Measurements from ENCODE around the gene VPS45.
"Not testable (repeated sequence)": the region's sequence is repeated elsewhere in the genome, so short reads cannot be mapped to it uniquely, and the experiment has no call there.

The VPS45 gene, protein sequence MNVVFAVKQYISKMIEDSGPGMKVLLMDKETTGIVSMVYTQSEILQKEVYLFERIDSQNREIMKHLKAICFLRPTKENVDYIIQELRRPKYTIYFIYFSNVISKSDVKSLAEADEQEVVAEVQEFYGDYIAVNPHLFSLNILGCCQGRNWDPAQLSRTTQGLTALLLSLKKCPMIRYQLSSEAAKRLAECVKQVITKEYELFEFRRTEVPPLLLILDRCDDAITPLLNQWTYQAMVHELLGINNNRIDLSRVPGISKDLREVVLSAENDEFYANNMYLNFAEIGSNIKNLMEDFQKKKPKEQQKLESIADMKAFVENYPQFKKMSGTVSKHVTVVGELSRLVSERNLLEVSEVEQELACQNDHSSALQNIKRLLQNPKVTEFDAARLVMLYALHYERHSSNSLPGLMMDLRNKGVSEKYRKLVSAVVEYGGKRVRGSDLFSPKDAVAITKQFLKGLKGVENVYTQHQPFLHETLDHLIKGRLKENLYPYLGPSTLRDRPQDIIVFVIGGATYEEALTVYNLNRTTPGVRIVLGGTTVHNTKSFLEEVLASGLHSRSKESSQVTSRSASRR

DNA sequence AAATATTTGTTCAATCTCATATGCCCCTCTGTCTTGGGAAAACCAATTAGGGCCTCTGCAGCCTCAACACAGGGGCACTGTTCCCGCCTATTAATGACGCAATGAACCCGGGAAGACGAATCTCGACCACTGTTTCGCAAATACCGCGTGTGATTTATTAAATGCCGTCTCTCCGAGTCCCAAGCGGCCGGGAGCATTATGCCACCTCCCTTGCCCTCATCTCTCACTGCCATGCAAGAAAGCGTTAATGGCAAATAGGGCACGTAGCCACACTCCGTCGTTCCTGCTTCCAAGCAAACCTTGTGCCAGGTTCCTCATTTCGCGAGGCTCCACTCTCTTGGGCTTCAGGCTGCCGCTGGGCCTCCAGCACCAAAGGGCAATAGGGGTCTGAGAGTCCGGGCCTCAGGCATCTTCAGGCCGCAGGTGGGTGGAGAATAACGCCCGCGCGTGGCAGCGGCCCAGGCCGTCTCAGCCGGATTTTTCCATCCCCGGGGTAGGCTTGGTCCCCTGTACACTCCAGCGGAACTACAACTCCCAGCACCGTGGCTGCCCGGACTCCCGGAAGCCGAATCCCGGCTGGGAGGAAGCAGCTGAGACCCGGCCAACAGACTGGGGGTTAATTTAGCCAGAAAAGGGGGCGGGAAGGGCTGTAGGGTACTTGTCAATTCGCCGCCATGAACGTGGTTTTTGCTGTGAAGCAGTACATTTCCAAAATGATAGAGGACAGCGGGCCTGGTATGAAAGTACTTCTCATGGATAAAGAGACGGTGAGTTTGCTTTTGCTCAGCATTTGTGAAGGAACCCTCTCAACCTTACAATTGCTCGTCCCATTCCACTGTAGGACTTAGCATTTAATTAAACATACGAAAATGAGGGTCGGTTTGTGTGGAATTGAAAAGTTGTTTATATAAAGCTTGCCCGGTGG is at the start of gene VPS45:
TSS of gene VPS45 (plus strand) at position 593 of the 925 bp plus-strand sequence. CDS start at position 675, 82 bp downstream.
- DNase-seq (ENCODE audit: low read depth, low spot score): peak; percentile 64

DNA sequence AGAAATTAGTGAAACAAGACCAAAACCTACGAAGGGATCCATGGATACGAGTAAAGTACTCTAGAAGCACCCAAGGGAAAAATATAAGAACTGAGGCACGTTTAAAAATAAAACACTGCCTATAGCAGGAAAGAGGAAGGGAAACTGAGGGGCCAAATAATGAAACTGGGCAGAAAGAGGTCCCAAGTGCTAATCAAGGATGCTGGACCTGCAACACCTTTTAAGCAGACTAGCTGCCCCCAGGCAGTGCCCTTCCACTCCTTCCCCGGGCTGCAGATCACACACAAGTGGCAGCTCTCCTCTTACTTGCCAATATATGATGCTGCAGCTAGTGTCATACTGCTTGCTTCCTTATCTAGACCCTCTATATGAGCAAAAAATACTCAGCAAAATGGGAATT is 49.4 kb upstream of the VPS45 start:
- DNase-seq (ENCODE audit: low read depth, low spot score): no peak

DNA sequence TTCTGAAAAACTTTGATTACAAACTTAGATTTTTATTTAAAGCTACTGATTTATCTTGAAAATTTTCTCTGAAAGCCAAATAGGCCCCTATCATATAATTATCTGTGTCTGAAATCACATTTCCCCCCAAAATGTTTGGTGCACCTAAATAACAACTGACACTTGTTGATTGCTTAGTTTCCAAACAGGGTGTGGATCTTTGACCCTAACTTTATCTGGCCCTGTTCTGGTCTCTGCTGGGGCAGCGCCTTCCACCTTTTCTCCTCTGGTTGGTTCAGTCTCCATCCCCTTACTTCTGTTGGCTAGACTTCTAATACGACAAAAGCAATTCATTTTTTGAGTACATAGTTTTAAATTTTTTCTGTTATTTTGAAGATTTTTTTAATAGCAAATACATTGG is 46.9 kb upstream of the VPS45 start:
- DNase-seq (ENCODE audit: low read depth, low spot score): no peak

DNA sequence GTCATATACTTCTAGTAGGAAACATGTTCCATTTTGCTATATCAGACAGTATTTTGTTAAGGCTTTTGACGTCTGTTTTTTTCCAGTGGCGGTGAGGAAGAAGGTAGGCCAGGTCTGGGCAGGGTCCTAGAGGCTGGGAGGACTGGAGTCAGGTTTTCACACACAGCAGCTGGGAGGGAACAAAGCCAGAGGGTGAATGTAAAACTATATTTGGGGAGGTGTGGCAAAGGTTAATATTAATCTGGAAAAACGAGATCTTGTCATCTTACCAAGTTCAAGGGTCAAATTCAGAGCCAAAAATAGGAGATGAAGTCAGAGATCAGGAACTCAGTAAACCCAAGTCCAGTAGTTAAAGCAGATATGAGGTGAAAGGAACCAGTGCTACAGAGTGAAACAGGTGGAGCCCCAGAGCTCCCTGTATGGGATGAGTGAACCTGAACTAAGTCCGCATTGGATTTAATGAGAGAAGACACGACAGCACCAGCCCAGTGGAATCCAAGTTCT is 46.3 kb upstream of the VPS45 start:
- DNase-seq (ENCODE audit: low read depth, low spot score): no peak

DNA sequence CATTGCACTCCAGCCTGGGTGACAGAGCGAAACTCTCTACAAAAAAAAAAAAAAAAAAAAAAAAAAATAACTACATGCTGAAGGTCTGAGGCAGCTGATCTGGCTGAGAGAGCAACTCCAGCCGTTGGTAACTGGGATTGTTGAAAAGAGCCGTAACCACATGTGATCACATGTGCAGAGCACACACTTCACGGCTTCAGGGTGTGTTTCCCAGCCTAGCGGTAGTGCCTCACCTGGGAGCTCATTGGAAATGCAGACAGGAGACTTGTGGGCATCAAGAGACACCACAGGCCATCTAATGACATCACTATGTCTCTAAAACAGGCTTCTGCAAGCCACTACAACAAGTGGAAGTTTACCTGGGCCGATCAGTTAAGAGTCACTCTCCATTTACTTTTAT is 45.2 kb upstream of the VPS45 start:
- DNase-seq (ENCODE audit: low read depth, low spot score): peak; percentile 17

DNA sequence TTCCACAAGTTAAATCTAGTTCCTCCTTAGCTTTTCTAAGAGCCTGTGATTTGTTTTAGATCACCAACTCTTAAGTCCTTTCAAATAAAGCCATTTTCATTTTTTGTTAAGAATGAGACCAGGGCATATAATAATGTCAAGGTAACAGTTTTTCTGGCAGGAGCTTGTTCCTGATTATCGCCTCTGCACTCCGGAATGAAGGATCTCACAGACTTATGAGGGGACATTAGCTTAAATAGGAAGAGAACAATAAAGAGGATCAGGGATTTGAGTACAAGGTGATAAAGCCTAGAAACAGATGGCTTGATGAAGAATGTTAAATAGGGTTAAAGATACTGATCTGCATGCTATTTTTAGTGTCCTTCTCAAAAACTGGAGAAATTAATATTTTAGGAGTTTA is 43.4 kb upstream of the VPS45 start:
- no peak for DNase-seq (ENCODE audit: low read depth, low spot score)

DNA sequence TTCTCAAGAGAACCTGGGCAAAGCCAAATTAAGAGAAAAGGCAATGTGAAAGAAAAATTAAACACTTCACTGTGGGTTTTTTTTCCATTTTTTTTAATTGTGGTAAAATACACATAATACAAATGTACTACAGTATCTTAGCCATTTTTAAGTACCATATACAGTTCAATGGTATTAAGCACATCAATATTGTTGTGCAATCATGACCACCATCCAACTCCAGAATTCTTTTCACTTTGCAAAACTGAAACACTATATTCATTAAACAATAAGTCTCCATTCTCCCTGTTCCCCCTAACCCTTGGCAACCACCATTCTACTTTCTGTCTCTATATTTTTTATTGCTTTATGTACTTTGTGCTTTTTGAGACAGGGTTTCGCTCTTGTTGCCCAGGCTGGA is 39.3 kb upstream of the VPS45 start:
- no peak for DNase-seq (ENCODE audit: low read depth, low spot score)

DNA sequence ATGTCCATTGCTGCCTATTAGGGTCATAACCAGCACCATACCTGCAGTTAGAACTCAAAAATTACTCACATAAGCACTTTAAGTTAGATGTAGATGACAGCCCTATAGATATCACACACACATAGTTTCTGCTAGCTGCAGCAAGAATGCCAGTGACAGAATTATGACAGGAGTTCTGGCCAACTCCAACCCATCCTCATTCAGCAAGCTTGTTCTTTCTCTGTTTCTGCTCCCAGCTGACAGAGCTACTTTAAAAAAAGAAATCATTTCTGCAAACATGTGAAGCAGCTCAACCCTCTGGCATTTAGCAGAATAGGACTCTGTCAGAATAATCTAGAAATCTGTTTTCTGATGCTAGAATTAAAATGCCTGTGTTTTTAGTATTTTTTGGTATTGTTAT is 33.2 kb upstream of the VPS45 start:
- no peak for DNase-seq (ENCODE audit: low read depth, low spot score)

DNA sequence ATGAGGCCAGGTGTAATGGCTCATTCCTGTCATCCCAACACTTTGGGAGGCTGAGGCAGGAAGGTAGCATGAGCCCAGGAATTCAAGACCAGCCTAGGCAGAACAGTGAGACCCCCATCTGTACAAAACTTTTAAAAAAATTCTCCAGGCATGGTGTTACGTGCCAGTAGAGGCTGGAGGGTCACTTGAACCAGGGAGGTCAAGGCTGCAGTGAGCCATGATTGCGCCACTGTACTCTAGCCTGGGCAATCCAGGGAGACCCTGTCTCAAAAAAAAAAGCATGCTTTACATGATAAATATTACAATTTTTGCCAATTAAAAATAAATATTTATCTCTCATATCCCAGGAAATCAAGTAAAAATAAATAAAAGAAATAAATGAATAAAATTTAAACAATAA is 17.6 kb upstream of the VPS45 start:
- DNase-seq (ENCODE audit: low read depth, low spot score): no peak

DNA sequence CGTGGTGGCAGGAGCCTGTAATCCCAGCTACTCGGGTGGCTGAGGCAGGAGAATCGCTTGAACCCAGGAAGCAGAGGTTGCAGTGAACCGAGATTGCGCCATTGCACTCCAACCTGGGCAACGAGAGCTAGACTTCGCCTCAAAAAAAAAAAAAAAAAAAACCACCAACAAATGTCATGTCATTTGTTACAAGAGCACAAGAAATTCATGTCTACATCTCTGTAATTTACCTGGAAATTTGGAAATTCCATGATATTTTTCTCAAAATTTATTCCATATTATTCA is 16.5 kb upstream of the VPS45 start:
- DNase-seq (ENCODE audit: low read depth, low spot score): no peak

DNA sequence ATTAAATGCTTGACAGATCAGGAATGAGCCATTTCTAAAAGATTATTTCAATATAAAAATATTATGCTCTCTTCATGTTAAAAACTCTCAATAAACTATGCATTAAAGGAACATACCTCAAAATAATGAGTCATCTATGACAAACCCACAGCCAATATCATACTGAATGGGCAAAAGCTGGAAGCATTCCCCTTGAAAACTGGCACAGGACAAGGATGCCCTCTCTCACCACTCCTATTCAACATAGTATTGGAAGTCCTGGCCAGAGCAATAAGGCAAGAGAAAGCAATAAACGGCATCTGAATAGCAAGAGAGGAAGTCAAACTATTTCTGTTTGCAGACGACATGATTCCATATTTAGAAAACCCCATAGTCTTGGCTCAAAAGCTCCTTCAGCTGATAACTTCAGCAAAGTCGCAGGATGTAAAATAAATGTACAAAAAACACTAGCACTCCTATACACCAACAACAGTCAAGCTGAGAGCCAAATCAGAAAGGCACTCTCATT is 15.6 kb upstream of the VPS45 start:
- DNase-seq (ENCODE audit: low read depth, low spot score): not testable (repeated sequence)

DNA sequence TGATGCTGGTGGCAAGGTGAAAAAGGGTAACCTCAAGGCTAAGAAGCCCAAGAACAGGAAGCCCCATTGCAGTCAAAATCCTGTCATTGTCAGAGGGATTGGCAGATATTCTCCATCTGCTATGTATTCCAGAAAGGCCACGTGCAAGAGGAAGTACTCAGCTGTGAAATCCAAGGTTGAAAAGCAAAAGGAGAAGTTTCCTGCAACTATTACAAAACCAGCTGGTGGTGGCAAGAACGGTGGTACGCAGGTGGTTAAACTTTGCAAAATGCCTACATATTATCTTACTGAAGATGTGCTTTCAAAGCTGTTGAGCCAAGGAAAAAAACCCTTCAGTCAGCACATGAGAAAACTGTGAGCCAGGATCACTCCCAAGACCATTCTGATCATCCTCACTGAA is 13.7 kb upstream of the VPS45 start:
- DNase-seq (ENCODE audit: low read depth, low spot score): no peak

DNA sequence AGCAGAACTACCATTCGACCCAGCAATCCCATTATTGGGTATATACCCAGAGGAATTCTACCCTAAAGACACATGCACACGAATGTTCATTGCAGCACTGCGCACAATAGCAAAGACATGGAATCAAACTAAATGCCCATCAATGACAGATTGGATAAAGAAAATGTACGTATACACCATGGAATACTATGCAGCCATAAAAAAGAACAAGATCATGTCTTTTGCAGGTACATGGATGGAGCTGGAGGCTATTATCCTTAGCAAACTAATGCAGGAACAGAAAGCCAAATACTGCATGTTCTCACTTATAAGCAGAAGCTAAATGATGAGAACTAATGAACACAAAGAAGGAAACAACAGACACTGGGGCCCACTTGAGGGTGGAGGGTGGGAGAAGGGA is 12.1 kb upstream of the VPS45 start:
- DNase-seq (ENCODE audit: low read depth, low spot score): not testable (repeated sequence)

DNA sequence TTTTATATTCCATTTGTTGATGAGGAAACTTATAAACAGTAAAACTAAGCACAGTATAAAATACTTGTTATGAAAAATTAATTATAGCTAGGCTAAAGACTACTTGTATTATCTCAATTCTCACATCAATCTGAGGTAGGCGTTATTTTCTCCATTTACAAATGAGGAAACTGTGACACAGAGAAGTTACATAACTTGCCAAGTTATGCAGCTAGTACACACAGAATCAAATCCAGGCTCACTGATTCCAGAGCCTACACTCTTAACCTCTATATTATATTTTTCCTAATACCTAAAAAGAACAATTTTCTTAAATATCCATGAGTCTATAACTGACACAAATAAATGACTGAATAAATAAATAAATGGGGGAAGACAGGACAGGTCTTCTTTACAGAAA is 11.2 kb upstream of the VPS45 start:
- no peak for DNase-seq (ENCODE audit: low read depth, low spot score)

DNA sequence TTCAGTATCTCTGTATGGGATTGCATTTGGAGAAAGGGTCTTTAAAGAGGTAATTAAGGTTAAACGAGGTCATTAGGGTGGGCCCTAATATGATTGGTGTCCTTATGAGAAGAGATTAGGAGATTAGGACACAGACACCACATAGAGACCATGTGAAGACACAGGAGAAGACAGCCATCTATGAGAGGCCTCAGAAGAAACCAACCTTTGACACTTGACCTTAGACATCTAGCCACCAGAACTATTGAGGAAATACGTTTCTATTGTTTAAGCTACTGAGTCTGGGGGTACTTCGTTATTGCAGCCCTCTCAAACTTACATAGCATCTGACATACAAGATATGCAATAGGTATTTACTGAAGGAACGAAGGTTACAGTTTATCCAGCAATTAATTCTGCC is 7.3 kb upstream of the VPS45 start:
- DNase-seq (ENCODE audit: low read depth, low spot score): no peak

DNA sequence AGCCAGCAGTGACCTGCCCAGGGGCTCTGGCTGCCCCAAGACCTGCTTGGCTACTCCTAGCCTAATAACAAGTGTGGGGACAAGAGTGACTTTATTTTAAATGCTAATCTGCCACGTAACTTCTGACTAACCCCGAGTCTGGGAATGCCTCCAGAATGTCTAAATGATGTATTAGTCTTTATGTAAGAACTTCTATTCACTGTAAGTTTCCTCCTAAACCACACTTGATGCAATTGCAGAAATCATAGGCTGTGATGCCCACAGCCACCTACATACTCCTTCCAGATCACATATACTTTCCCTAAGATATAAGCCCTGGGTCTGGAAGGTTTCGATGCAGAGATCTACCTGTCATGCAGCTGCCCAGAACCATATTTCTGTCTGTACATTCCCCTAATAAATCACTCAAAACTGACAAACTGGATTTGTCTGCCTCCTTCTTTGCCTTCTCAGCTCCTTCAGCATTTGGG is 5.9 kb upstream of the VPS45 start:
- no peak for DNase-seq (ENCODE audit: low read depth, low spot score)

DNA sequence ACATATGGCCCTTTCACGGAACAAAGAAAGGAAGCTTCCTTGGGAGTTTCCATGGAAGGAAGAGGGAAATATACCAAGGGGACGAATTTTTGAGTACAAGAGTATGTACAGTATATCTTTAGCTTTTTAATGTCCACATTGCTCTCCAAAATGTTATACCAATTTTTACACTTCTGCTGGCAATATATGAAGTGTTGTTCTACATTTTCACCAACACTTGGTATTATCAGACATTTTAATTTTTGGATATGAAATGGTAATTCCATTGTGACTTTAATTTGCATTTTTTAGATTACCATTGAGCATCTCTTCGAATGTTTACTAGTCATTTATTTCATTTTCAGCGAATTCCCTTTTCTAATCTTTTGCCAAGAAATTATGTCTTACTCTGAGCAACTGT is 5.5 kb upstream of the VPS45 start:
- DNase-seq (ENCODE audit: low read depth, low spot score): no peak

DNA sequence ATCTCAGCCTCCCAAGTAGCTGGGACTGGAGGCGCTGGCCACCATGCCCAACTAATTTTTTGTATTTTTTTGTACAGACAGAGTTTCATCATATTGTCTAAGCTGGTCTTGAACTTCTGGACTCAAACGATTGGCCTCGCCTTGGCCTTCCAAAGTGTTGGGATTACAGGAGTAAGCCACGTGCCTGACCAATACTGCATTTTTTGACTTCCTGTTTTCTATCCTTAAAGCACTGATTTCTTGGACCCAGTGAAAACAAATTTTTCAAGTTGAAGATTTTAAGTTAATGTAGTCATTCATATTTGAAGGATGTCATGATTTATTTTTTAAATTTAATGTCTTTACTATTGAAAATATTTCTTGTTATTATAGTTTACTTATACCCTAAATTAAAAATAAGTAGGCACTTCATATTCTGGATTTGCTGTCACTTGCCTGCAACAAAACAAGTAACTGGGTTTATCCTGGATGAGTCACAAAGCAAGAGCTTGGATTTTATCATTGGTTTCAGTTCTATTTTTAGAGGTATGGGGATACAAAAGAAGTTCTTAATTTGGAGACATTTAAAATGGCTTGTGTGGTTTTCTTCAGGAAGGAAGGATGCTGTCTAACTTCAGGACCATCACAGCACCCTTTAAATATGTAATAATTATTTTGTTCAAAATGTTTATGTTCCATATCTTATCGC is 2.2 kb upstream of the VPS45 start:
- DNase-seq (ENCODE audit: low read depth, low spot score): no peak

DNA sequence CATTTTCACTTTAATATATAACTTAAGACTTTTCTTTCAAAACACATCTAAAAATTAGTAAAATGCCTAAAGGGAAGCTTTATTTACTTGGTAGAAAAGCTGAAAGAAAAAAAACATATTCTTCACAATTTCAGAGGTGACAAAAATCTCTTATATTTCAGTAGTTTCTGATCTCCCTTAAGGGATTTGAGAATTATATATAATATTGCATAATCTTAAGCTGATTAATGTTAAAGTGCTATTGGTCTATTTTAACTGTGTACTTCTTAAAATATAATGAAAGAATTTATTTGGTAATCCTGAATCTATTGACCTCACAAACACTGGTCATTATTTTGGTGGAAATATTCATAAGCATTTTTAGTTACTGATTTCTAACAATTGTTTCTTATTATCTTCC is 1.2 kb upstream of the VPS45 start:
- DNase-seq (ENCODE audit: low read depth, low spot score): no peak

DNA sequence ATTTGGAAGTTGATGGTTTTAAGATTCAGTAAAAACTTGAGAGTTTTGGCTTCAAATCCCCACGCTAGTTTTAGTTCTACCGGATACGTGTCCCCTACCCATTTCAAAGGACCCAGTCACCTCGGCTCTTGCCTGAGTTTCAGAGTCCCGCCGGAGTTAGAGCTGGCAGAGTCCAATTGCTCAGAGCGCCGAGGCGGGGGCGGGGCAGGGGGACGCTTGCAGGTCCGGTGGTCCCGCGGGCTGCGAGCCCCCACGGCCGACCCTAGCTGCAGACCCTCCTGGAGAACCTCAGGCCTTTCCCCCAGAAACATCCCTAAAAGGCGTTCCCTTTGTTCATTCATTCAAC is 765 bp upstream of the VPS45 start:
- peak; percentile 17 for DNase-seq (ENCODE audit: low read depth, low spot score)

DNA sequence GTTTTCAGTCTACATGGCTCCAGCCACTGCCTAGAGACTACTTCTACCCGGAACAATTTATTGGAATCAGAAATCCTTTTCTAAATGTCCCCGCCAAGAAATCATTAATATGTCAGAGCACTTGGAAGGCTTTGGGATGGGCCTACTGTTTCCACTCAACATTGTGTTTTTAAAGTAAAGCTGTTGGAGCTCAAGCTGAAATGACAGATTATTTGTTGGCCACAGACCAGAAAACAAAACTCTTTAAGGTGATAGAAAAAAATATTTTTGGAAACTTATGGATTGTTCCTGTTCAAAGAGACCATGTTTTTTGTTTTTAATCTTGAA is 496 bp downstream of the VPS45 start:
- no peak for DNase-seq (ENCODE audit: low read depth, low spot score)

DNA sequence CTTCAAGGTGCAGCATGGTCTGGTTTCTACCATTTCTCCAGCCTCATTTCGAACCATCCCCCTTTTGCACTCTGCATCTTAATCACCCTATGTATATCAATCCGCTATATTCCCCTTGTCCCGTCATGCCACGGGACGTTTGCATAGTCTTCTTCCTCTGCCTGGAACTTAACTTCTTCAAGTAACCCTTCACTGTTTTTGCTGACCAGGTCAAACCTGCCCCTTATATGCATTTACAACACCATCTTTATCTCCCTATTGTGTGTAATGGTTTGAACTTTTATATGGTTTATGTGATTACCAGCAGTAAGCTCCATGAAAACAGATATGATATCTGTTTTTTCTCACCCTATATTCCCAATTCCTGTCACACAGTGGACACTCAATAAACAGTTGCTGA is 2.3 kb downstream of the VPS45 start:
- no peak for DNase-seq (ENCODE audit: low read depth, low spot score)

All from iPS DF 19.7 (cell line).